Right lobe of liver (tissue), 4 donors: Measurements from ENCODE around the gene MCF2L2.

Experiments used
- POLR2A ChIP-seq: fragments of 450-650 bp; IDR thresholded peaks from one replicate; pipeline ENCODE4 v1.6.1; 2017; ENCODE audit warnings: antibody characterized with exemption, mild to moderate bottlenecking
- TF ChIP-seq, protein P1 (sequence below), 4 donors: fragments of 200-600 bp in 3 of 4; fragments of 450-650 bp in 1 of 4; IDR thresholded peaks; one replicate each; pipeline versions ENCODE4 v1.5.1 to v1.8.0; 2016 to 2022; ENCODE audit warnings: antibody characterized with exemption in 4 of 4, mild to moderate bottlenecking in 2 of 4
- donor health status: DM: no; HTN: no; CAD: no.
- donor health status: DM: no; HTN: no; CAD: no.
- donor health status: DM: no; HTN: yes; CAD: no.

DNA sequence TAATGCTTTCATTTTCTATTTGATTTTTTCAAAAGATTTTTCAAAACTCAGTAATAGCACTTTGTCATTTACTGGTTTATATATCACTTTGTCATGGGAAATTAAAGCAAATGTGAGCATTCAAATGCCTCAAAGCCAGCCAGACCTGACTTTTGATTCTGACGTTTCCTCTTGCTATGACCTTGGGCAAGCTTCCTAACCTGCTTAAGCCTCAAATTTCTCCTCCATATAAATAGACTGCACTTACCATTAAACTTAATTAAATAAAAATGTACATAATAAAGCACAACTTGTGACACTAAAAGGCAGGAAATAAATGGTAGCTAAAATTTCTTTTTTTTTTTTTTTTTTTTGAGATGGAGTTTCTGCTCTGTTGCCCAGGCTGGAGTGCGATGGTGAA, 19.2 kb downstream of the MCF2L2 start:
- TF ChIP-seq, protein P1, sequence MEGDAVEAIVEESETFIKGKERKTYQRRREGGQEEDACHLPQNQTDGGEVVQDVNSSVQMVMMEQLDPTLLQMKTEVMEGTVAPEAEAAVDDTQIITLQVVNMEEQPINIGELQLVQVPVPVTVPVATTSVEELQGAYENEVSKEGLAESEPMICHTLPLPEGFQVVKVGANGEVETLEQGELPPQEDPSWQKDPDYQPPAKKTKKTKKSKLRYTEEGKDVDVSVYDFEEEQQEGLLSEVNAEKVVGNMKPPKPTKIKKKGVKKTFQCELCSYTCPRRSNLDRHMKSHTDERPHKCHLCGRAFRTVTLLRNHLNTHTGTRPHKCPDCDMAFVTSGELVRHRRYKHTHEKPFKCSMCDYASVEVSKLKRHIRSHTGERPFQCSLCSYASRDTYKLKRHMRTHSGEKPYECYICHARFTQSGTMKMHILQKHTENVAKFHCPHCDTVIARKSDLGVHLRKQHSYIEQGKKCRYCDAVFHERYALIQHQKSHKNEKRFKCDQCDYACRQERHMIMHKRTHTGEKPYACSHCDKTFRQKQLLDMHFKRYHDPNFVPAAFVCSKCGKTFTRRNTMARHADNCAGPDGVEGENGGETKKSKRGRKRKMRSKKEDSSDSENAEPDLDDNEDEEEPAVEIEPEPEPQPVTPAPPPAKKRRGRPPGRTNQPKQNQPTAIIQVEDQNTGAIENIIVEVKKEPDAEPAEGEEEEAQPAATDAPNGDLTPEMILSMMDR (IDR thresholded peaks at IDR 0.05): no peak
- no peak for TF ChIP-seq POLR2A
